GM19438 (cell line): ENCODE results near the gene KCNC2.
"Not testable (repeated sequence)": the region's sequence is repeated elsewhere in the genome, so short reads cannot be mapped to it uniquely, and the experiment has no call there.

Experiments used
- ATAC-seq: cut with Tn5 transposase; IDR thresholded peaks from one replicate; pipeline ENCODE4 v1.9.1; 2021; ENCODE audit warnings: low read depth; ENCODE audit not compliant: unreplicated experiment

The KCNC2 gene

GRCh38 chr12:75209812-75210138, at the start of gene KCNC2:
TSS of gene KCNC2 (minus strand) at chr12:75209839.
- ATAC-seq, result no peak

- ATAC-seq, result no peak
These were observed 49.5 kb upstream of the KCNC2 start for GRCh38 chr12:75259143-75259542.

GRCh38 chr12:75257510-75257909, 47.9 kb upstream of the KCNC2 start:
- ATAC-seq, result no peak

GRCh38 chr12:75245108-75245507, 35.5 kb upstream of the KCNC2 start:
- ATAC-seq, result no peak

- ATAC-seq, result no peak
These were observed 30.3 kb upstream of the KCNC2 start for GRCh38 chr12:75239987-75240386.

GRCh38 chr12:75236206-75236605, 26.6 kb upstream of the KCNC2 start:
- no peak for ATAC-seq

GRCh38 chr12:75227132-75227531, 17.5 kb upstream of the KCNC2 start:
- ATAC-seq, result no peak

GRCh38 chr12:75212072-75212471, 2.4 kb upstream of the KCNC2 start:
- no peak for ATAC-seq

- no peak for ATAC-seq
These were observed 505 bp downstream of the KCNC2 start for GRCh38 chr12:75208856-75209811.

- ATAC-seq, result no peak
These were observed 2.1 kb downstream of the KCNC2 start for GRCh38 chr12:75207338-75208083.

GRCh38 chr12:75205558-75205957, 4.1 kb downstream of the KCNC2 start:
- no peak for ATAC-seq

- ATAC-seq, result no peak
These were observed 12.8 kb downstream of the KCNC2 start for GRCh38 chr12:75196865-75197264.

- no peak for ATAC-seq
These were observed 13.2 kb downstream of the KCNC2 start for GRCh38 chr12:75196408-75196807.

GRCh38 chr12:75194250-75194649, 15.4 kb downstream of the KCNC2 start:
- ATAC-seq, result no peak

- ATAC-seq, result no peak
These were observed 17.4 kb downstream of the KCNC2 start for GRCh38 chr12:75192196-75192595.

- ATAC-seq, result no peak
These were observed 18.8 kb downstream of the KCNC2 start for GRCh38 chr12:75190846-75191245.

- not testable (repeated sequence) for ATAC-seq
These were observed 23.8 kb downstream of the KCNC2 start for GRCh38 chr12:75185881-75186280.

GRCh38 chr12:75184516-75184915, 25.1 kb downstream of the KCNC2 start:
- ATAC-seq, result no peak

GRCh38 chr12:75183967-75184366, 25.7 kb downstream of the KCNC2 start:
- no peak for ATAC-seq

- ATAC-seq, result no peak
These were observed 31.6 kb downstream of the KCNC2 start for GRCh38 chr12:75177997-75178396.

- no peak for ATAC-seq
These were observed 37.0 kb downstream of the KCNC2 start for GRCh38 chr12:75172611-75173010.
